GM21529 (cell line): ENCODE results near the gene MPZL2.

Source experiments
- ATAC-seq: cut with Tn5 transposase; IDR thresholded peaks from one replicate; pipeline ENCODE4 v1.9.1; 2021; ENCODE audit not compliant: unreplicated experiment

MPZL2 gene

DNA sequence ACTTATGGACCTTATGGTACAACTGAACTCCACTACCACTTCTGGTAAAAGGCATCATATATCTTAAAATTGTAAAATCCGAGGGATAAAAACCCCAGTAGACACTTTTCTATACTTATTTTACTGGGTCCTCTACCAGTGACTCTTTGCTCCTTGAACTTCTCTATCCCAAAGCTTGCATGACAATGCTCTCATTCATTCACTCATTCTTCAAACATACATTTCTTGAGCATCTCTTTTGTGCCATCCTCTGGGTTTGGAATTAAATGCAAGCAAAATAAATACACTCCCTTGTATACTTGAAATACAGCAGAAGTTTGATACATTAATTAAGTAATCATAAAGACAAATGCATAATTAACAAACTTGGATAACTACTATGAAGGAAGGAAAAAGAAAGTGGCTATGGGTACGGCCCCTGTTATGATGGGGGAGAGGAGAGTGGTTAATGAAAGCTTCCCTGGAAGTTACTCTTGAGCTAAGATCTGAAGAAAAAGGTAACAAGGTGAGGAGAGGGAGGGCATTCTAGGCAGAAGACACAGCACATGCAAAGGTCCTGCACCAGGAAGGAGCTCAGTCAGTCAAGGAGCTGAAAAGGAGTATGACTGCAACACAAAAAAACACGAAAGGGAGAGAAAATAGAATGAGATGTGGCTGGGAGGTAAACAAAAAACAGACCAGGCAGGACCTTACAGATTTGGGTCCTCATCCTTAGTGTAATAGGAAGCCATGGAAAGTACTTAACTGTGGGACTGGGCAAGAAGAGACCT lies 19.9 kb downstream of the MPZL2 start:
- no peak for ATAC-seq

DNA sequence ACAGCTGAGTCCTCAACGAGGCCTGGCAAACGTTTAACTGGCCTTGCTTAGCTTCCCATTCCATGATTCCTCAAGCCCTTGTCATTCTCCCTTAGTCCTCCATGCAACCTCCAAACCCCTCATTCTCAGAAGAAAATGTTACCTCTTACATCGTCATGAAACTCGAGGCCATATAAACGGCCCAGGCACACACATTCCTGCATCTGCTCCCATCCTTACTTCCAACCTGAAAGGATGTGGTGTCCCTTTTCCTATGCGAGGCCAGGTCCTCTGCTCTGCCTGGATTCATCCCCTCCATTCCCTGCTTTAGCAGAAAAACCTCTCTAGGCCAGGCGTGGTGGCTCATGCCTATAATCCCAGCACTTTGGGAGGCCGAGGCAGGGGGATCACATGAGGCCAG lies 20.9 kb downstream of the MPZL2 start:
- ATAC-seq, result no peak

DNA sequence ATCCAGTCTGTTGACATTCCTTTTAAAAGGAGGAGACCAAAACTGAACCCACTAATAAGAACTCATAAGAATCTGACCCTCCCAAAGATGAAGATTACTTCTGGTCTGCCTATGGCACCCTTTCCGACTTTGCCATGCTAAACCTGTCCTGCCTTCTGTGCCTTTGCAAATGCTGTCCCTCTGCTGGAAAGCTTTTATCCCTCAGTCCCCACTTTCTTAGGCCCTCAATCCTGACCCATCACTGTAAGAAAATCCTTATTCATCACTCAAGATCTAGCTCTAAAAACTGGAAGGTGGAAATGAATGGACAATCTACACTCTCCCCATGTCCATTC lies 22.4 kb downstream of the MPZL2 start:
- ATAC-seq, result no peak

DNA sequence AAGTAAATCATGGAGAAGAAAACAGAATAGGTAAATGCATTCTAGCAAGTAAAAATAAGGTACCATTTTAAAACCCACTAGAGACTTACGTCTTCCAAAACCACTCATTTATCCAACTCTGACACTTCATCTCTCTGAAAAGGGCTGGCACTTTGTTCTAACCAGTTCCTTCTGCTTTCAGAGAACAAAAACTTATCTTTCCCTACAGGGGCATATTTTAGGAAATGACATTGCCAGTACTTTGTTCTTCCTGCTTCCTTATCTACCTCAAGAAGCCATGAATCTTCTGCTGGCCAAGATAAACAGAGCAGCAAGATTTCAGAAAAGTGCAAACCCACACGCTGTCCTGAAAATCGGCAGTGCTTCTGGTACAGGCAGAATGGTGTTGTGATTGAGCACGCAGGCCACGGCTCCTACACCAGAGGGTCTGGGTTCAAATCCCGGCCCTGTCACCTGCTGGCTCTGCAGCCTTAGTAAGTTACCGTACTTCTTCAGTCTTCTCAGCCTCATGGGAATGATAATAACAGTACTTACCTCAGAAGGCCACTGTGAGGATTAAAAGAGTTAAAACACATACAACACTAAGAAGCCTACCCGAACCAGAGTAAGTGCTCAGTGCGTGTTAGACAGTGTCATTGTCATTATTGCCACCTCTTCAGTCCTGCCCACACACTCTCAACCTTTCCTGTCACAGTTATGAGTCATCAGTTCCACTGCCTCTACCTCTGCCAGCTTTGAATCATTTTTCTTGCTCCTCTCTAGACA lies 22.9 kb downstream of the MPZL2 start:
- peak; percentile 90 for ATAC-seq

DNA sequence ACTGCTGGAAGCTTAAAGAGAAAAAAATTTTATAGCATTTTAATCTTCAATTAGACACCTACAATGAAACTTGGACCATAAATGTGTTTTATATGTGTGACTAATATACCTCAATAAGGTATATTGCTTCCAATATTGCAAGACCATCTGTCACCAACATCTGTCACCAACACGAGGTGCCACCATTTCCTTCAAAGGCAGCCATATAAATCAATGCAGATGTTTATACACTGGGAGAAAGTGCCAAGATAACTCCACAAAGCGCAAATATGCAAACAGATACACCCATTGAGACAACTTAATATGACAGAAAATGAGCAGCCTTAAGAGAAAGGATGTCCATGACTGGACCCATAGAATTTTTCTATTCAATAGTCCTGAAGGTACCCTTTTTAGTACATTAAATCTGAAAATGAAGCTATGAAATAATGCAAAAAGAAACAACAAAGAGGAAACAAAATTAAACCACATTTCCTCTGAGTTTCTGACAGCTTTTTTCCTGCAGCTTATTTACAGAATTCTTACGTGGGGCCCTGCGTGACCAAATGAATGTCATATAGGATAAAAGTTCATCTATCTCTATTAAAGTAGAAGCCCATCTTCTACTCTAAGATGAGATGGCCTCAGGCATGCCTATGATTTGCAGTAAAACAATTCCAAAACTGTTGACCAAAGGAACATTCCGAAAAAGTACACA lies 24.4 kb downstream of the MPZL2 start:
- no peak for ATAC-seq

DNA sequence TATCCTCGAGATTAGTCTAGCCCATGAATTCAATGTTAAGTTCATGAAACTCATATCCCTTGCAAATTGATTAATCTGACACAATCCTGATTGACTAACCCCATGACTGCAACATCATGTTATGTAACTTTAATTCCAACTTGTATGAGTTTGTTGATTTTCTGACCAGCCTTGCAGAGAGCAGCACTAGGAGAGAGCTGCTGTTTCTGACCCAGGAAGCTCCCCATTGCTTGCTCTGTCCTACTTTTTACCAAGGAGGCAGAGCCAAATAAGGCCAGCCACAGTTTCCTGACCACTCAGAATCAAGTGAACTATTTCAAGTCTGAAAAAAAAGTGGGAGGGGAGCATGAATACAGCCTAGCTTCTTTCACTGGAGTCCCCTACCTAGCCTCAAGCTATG lies 25.2 kb downstream of the MPZL2 start:
- no peak for ATAC-seq

DNA sequence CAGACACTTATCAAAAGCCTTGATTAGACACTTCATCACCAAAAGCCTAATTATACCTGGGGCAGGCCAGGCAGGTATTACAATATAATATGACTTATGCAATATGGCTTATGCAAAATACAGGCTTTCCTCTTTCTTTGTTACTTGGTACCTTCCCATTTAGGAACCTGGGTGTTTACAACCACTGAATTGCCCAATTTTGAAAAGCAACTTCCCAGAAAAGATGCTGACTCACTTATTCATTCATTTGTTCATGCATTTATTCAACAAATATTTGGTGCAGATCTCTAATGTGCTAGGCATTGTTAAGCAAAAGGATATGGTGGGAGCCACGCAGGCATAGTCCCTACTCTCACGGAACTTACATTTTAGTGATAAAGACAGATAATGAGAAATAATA lies 25.7 kb downstream of the MPZL2 start:
- no peak for ATAC-seq

DNA sequence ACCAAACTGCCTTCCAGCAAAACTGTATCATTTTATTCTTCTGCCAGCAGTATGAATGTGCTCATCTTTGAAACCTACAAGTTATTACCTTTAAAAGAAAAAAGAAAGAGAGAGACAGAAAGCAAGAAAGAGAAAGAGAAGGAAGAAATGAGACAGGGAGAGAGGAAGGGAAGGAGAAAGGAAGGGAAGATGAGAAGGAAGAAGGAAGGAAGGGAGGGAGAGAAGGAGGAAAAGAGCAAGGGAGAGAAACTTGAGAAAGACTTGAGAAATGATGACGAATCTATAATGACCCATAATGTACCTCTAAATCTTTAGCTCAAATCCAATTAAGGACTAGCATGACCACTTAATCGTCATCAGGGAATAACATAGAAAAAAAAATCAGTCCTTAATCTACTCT lies 27.9 kb downstream of the MPZL2 start:
- ATAC-seq, result no peak

DNA sequence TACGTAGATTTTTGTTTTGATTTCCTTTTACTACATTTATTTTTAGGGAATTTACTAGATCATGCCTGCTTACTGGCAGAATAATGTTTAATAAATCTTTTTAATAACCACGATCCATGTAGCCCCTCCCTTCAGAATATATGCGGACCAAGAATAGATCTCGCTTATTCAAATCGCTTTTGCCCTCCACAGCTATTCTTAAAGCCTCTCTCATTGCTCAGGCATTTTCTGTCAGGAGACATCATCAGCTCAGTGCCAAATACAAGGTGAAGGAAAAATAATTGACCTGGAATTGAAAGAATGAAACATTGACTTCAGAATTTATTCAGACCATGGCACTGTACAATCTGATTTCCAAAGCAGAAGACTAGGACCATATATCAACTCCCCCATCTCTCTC lies 29.3 kb downstream of the MPZL2 start:
- ATAC-seq, result no peak

DNA sequence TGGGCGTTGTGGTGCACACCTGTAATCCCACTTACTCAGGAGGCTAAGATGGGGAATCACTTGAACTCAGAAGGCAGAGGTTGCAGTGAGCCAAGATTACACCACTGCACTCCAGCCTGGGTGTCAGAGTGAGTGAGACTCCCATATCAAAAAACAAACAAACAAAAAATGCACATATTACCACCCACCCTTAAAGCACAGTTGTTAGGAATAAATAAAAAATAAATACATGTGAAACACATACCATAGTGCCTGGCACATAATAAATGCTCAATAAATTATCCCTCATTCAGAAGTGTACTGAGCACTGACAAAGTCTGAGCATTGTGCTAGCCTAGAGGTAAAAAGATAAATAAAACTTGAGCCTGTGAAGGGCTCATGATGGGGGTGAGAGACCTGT lies 30.2 kb downstream of the MPZL2 start:
- no peak for ATAC-seq

DNA sequence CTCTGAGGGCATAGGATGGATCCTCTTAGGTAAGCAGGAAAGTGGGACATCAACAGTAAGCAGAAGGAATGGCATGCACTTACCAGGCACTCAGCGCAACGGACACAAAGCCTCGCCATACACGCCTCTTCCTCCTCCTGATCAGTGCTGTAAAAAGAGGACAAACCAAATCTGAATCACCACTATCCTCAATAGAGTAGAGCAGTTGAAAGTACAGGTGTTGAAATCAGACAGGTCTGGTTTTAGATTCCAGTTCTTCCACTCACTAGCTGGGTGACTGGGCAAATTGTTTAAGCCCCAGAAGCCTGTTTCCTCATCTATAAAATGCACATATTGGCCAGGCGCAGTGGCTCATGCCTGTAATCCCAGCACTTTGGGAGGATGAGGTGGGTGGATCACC lies 30.7 kb downstream of the MPZL2 start:
- no peak for ATAC-seq

DNA sequence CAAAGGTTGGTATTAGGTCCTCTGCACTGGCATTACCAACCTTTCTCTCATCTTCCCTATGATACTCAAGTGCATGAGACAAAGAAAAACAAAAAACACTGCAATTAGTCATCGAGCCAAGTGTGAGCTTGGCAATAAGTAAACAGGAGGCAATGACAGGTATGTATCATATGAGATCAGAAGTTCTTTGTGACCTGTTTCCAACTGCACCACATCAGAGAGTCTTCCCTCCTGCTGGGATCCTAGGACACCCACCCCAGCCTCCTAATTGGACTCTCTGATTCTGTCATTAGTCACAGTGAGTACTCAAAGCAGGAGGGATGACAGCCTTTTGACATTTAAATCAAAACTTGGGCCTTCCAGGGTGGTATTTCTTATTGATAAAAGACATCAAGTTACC lies 31.4 kb downstream of the MPZL2 start:
- ATAC-seq, result no peak

DNA sequence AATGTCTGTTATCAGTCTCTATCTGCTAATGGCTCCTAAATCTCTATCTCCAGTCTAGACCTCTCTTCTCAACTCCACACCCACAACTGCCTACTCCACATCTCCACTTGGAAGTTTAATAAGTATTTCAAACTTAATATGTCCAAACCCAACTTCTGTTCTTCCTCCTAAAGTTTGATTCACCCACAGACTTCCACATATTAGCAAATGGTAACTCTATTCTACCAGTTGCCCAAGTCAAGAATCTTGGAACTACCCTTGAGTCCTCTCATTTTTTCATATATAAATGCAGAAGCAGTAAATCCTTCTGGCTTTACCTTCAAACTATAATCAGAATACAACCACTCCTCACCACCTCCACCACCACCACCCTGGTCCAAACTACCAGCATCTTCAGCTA lies 32.6 kb downstream of the MPZL2 start:
- no peak for ATAC-seq

DNA sequence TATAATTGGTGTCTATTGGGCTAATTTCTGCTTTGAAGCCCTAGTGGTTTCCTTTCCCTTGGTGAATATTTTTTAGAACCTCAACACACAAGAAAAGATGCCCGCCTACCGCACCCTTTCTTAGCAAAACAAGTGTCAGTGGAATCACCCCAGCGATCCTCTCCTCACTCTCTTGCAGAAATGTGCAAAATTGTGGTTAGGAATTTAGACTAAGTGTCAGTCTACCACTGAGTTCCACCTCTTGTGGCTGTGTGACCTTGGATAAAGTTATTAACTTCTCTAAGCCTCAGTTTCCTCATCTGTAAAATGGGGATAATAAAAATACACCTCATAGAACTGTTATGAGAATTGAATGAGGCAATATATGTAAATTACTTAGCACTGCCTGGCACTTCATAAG lies 34.0 kb downstream of the MPZL2 start:
- no peak for ATAC-seq

DNA sequence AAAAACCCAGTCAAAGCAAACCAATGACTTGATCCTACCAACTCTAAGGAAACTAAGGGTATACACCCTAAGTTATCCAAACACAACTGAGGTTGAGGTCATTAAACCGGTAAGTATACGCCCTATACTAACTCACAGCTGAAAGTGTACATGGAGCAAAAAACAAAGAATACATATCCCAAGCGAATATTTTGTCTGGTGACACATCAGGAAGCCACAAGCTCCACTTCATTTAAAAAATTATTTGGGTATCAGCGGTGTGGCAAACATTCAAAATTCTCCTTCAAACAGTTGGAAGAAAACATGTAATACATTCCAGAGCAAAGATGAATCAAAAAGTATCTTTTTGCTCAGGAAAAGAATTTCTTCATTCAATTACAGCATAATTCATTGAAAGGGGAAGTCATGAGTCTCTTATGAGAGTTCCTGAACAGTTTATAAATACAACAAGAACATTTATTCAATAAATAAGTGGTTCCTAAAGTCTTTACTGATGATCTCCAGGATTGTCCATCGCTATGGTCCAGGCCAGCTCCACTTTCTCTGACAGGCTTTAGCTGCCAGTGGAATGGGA lies 34.7 kb downstream of the MPZL2 start:
- no peak for ATAC-seq

DNA sequence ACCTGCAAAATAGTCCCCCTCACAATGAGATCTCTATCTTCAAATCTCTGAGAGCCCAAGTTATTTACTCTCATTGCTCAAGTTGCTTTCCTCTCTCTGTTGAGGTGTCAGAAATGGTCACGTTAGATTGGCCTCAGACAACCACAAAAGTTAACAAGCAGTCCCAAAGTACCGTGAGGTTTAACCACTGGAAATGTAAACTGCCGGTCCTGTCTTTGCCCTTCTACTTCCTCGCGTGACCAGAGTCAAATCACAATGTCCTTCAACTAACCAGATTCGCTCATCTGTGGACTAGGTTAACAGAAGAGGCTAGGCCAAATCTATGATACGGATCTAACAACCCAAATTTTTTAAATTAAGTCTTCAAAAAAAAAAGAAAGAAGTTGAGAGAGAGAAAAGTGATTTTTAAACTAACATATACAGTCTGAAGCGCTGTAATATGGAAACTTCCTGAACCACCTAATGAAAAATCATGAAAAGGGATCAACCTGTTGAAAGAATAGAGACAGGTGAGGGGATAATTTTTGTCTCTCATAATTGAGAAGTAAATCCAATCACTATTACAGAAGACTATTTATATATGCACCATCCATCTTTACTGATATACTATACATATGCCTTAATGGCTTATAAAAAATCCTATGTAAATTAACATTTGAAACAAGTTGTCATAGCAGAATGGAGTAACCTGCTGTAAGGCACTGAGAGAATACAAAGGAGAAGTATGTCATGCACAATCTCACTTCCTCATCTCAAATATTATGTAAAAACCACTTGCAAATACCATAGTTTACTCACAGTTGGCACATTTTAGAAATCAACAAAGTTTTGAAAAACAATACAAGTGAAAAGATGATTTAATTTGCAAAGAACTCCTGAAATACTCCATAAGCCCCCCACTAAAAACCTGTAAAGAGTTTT lies 36.0 kb downstream of the MPZL2 start:
- peak; percentile 60 for ATAC-seq

DNA sequence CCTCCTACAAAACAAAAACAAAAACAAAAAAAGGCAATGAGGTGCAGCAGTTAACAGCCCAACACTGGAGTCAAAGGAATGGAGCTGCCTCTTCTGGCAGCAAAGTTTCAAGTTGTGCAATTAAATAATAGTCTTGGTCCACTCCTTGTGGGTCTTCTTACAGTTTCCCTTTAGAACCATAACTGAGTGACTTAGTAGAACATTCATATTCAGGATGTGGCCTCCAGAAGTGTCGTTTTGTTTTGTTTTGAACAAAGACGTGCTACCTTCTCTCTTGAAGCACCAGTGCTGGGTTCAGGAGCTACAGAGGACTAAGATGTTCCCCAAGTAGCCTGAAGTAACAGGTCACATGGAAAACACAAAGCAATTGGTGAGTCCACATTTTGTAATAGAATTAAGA lies 37.3 kb downstream of the MPZL2 start:
- no peak for ATAC-seq

DNA sequence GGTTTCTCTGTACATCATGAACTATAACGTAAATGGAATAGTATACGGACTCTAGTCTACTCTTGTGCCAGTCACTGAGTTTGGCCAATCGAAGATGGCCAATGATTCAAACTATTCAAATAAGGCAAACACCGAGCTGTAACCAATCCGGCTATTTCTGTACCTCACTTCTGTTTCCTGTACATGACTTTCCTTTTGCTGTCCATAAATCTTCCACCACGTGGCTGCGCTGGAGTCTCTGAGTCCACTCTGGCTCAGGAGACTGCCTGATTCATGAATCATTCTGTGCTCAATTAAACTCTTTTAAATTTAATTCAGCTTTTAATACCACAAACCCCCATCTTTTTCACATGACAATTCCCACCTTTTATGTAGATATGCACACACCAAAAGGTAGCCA lies 37.8 kb downstream of the MPZL2 start:
- no peak for ATAC-seq

DNA sequence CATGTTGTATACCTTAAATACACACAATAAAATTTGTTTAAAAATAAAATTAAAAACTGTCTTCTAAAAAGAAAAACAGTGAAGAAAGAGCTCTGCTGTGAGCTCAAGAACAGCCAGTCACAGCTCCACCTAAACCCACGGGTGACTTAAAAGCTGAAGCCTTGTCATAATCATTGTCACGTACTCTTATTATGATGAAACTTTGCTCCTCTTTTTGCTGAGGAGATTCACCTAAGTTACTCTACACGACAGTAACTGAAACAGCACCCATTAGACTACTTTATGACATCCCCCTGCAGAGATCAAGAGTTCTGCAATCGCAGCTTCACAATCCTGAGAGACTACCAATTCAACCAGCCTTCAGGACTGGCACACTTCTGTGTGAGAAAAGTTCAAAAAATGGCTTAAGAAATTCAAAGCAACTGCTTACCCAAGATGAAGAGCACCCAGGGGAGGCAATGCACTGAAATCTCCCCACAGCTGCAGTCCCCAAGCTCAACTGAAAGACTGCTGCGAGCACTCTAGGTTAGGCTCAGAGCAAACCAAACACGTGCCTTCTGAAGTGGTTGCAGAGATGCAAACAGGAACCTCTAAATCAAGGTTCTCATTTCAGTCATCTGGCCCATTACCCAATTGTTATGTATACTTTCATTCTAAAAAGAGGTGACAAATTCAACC lies 39.4 kb downstream of the MPZL2 start, which contains the start of gene JAML:
JAML (minus strand) TSS at position 501 of the 678 bp plus-strand sequence. CDS start 10,145 bp downstream, outside the sequence.
- ATAC-seq, result peak; percentile 40

DNA sequence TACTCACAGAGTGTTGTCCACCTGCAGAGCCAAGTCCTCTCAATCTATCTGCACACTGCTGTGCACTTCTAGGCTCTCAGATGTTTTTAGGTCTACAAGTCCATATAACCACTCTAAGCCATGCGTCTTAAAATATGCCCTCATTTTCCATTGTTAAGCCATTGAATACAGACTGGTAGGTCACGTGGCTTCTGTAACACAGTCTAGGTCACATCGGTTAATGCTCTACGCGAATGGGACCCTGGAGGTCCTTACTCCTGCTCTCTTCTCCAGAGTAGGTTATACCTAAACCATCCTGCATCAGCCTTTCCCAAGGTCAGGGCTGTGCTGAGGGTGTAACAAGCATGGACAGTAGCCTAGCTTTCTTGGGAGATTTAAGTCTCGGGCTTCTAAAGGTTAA lies 40.1 kb downstream of the MPZL2 start:
- ATAC-seq, result no peak
